Endothelial cell of umbilical vein (primary cell): Measurements from ENCODE around the gene CLTCL1. TPM values are rescaled to one million over a fixed set of nuclear protein-coding genes. Genes with fewer than 3 reads are reported as not detected.

ENCODE experiments used
- BruUV-seq: library from RNA; stranded (reverse); fragments of 400-500 nt; replicated peaks from 2 replicates; lab custom pipeline; 2021; lab: Mats Ljungman, UMichigan
- CTCF ChIA-PET: fragments of 300-600, 350-600 bp; sonication (Branson Sonifier 250); formaldehyde crosslinking; loops from one replicate; lab custom pipeline; 2021; ENCODE audit warnings: antibody characterized with exemption, inconsistent platforms; lab: Charles Lee
- POLR2A ChIA-PET: fragments of 300-600, 350-600 bp; sonication (Branson Sonifier 250); formaldehyde crosslinking; loops from one replicate; lab custom pipeline; 2021; ENCODE audit warnings: antibody characterized with exemption, inconsistent platforms; lab: Charles Lee
- DNase-seq: peaks from one replicate; pipeline ENCODE4 v3.0.0-alpha.2; 2011; ENCODE audit warnings: low read depth, low spot score
- FAIRE-seq: peaks from 2 replicates; lab custom pipeline; 2011; peaks lifted over from hg19 to GRCh38; lab: Jason Lieb, UNC
- H2AFZ ChIP-seq: 2 replicates; pipeline ENCODE4 v1.6.0; 2012; ENCODE audit warnings: low read depth, low read length, control low read depth, inconsistent platforms
- H3K27ac ChIP-seq: 2 replicates; pipeline ENCODE4 v1.5.1; 2011; ENCODE audit warnings: low read depth, mild to moderate bottlenecking, control low read depth, low read length, moderate library complexity; ENCODE audit not compliant: insufficient read depth
- H3K27me3 ChIP-seq, 2 experiments: 2 replicates each; pipeline versions ENCODE4 v1.6.0 to v1.6.1; 2011; ENCODE audit warnings: low read length in 2 of 2, mixed read lengths in 1 of 2; ENCODE audit not compliant: control insufficient read depth in 2 of 2, insufficient read depth in 2 of 2
- H3K36me3 ChIP-seq, 2 experiments: 2 replicates in 1 of 2; 3 replicates in 1 of 2; pipeline ENCODE4 v1.5.1; 2011; ENCODE audit warnings: low read length in 2 of 2, mild to moderate bottlenecking in 1 of 2, moderate library complexity in 1 of 2; ENCODE audit not compliant: control insufficient read depth in 2 of 2, insufficient read depth in 2 of 2; ENCODE audit errors: extremely low read depth in 1 of 2
- H3K4me1 ChIP-seq: 3 replicates; pipeline ENCODE4 v1.5.1; 2011; ENCODE audit warnings: mild to moderate bottlenecking, low read length; ENCODE audit not compliant: control insufficient read depth, insufficient read depth; ENCODE audit errors: extremely low read depth
- H3K4me2 ChIP-seq: 2 replicates; pipeline ENCODE4 v1.6.1; 2011; ENCODE audit warnings: low read length, control low read depth, mixed read lengths; ENCODE audit not compliant: insufficient read depth
- H3K4me3 ChIP-seq, 3 experiments: fragments of 200-600 bp in 1 of 3; sonication (generic), shearing (Covaris generic) in 1 of 3; replicated peaks in 1 of 3; 2 replicates each; pipeline ENCODE4 v1.5.1; 2011 to 2016; ENCODE audit warnings: control low read depth in 3 of 3, low read length in 3 of 3, mild to moderate bottlenecking in 2 of 3, inconsistent platforms in 1 of 3, low read depth in 1 of 3, moderate library complexity in 1 of 3; ENCODE audit not compliant: insufficient read depth in 1 of 3
- H3K79me2 ChIP-seq: 2 replicates; pipeline ENCODE4 v1.6.0; 2012; ENCODE audit warnings: low read length, inconsistent platforms; ENCODE audit not compliant: control insufficient read depth, insufficient read depth
- H3K9ac ChIP-seq: replicated peaks from 2 replicates; pipeline ENCODE3; 2011; ENCODE audit warnings: low read length, control low read depth; ENCODE audit not compliant: insufficient read depth; ENCODE audit errors: extremely low read depth
- H3K9me1 ChIP-seq: replicated peaks from 3 replicates; pipeline ENCODE4 v1.6.0; 2011; ENCODE audit warnings: mild to moderate bottlenecking, low read length; ENCODE audit not compliant: control insufficient read depth, insufficient read depth; ENCODE audit errors: extremely low read depth
- H3K9me3 ChIP-seq: replicated peaks from 2 replicates; pipeline ENCODE4 v1.5.1; 2012; ENCODE audit warnings: low read length, inconsistent platforms; ENCODE audit not compliant: control insufficient read depth, insufficient read depth
- H4K20me1 ChIP-seq: replicated peaks from 2 replicates; pipeline ENCODE3; 2011; ENCODE audit warnings: mild to moderate bottlenecking, low read length; ENCODE audit not compliant: control insufficient read depth, insufficient read depth; ENCODE audit errors: extremely low read depth
- FOS ChIP-seq: IDR thresholded peaks from 2 replicates; pipeline ENCODE4 v1.6.1; 2011; ENCODE audit warnings: mild to moderate bottlenecking, low read length, moderate library complexity, borderline replicate concordance; ENCODE audit not compliant: insufficient read depth
- GATA2 ChIP-seq: IDR thresholded peaks from 2 replicates; pipeline ENCODE4 v1.7.0; 2011; ENCODE audit warnings: low read depth, mild to moderate bottlenecking, moderate library complexity, mixed read lengths, low read length; ENCODE audit not compliant: insufficient read length, insufficient read depth
- MYC ChIP-seq: IDR thresholded peaks from one replicate; pipeline ENCODE4 v1.6.1; 2011; ENCODE audit warnings: mild to moderate bottlenecking, low read depth, low read length
- POLR2A ChIP-seq: IDR thresholded peaks from 2 replicates; pipeline ENCODE4 v1.6.1; 2012; ENCODE audit warnings: low read depth, mild to moderate bottlenecking, control low read depth, low read length
- POLR2AphosphoS5 ChIP-seq: IDR thresholded peaks from 2 replicates; pipeline ENCODE4 v1.6.1; 2012; ENCODE audit warnings: low read depth, mild to moderate bottlenecking, control low read depth, low read length, moderate library complexity; ENCODE audit not compliant: insufficient read depth
- dilution Hi-C: fragments of 300-500 bp; cut with MboI; formaldehyde crosslinking; loops from one replicate; pipeline ENCODE4 v1.15.0; 2019; ENCODE audit warnings: low sequenced_read_pairs; ENCODE audit not compliant: extremely low pct_ligation_motif_present
- intact Hi-C: fragments of 100-400 bp; cut with micrococcal nuclease; formaldehyde crosslinking; loops from one replicate; pipeline ENCODE4 v1.10.0; 2022
- polyA plus RNA-seq, 4 experiments: library from polyadenylated mRNA; depleted of rRNA in 3 of 4; stranded (reverse) in 3 of 4; unstranded in 1 of 4; fragments of >200 nt; gene quantifications; 2 replicates each; pipeline versions ENCODE4 v1.2.1 to v1.2.3, GENCODE V29; 2011 to 2012; ENCODE audit warnings: missing spikeins in 1 of 4
- total RNA-seq: library from RNA; stranded (reverse); gene quantifications from 2 replicates; pipeline ENCODE4 v1.2.3, GENCODE V29; 2021
- TF ChIP-seq, protein P1 (sequence below), 2 donors: IDR thresholded peaks; 1 replicate in 1 of 2; 2 replicates in 1 of 2; pipeline ENCODE4 v1.5.1; 2011; ENCODE audit warnings: low read length in 2 of 2, mild to moderate bottlenecking in 2 of 2, moderate library complexity in 2 of 2, control low read depth in 1 of 2, inconsistent platforms in 1 of 2, low read depth in 1 of 2; ENCODE audit not compliant: insufficient read depth in 1 of 2; ENCODE audit errors: extremely low read depth in 1 of 2
- TF ChIP-seq, protein P2 (sequence below): IDR thresholded peaks from 2 replicates; pipeline ENCODE4 v1.6.1; 2011; ENCODE audit not compliant: insufficient read depth, insufficient read length

The CLTCL1 gene
- total and polyA plus RNA-seq, 2 donors (not counting 3 experiments of a cell fraction or from before 2014, with no cell fraction given): 5.0 to 6.2 TPM

GRCh38 chr22:19270873-19271272, 20.6 kb downstream of the CLTCL1 start:
- BruUV-seq: no TSS peak
- Histone ChIP-seq H3K9ac (no peak overlapping the region), H3K9me3 (no peaks in the 10 kb centered on the region), H3K4me3 (no peak overlapping the region), H3K79me2 (no peaks in the 10 kb centered on the region), H3K4me2 (no peak overlapping the region), H3K4me1 (no peaks in the 10 kb centered on the region), H3K27ac (no peak overlapping the region), H3K36me3 (no peaks in the 10 kb centered on the region), H3K27me3 (no peaks in the 10 kb centered on the region), H3K9me1 (no peaks in the 10 kb centered on the region), H2AFZ (no peak overlapping the region), H4K20me1 (no peaks in the 10 kb centered on the region)
- ChIA-PET POLR2A (no interaction called here), CTCF (no interaction called here)
- TF ChIP-seq FOS (no peak), MYC (no peak), POLR2A (no peak), POLR2AphosphoS5 (no peak), GATA2 (no peak)
- TF ChIP-seq, protein P1, sequence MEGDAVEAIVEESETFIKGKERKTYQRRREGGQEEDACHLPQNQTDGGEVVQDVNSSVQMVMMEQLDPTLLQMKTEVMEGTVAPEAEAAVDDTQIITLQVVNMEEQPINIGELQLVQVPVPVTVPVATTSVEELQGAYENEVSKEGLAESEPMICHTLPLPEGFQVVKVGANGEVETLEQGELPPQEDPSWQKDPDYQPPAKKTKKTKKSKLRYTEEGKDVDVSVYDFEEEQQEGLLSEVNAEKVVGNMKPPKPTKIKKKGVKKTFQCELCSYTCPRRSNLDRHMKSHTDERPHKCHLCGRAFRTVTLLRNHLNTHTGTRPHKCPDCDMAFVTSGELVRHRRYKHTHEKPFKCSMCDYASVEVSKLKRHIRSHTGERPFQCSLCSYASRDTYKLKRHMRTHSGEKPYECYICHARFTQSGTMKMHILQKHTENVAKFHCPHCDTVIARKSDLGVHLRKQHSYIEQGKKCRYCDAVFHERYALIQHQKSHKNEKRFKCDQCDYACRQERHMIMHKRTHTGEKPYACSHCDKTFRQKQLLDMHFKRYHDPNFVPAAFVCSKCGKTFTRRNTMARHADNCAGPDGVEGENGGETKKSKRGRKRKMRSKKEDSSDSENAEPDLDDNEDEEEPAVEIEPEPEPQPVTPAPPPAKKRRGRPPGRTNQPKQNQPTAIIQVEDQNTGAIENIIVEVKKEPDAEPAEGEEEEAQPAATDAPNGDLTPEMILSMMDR (IDR thresholded peaks at IDR 0.05; ENCODE audit: extremely low read depth in 1 of 2, insufficient read depth in 1 of 2, low read depth in 1 of 2, low read length in 2 of 2): no peak
- TF ChIP-seq, protein P2, sequence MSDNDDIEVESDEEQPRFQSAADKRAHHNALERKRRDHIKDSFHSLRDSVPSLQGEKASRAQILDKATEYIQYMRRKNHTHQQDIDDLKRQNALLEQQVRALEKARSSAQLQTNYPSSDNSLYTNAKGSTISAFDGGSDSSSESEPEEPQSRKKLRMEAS: no peak
- intact Hi-C loops (no loop called here), dilution Hi-C loops (no loop called here)
- DNase-seq: no peak
- no peak for FAIRE-seq
